COR-L47 (cell line): Measurements from ENCODE around the gene SLC48A1.
A peak's percentile ranks its signal among the peaks of the same experiment; 100 is the strongest.

Experiments
- DNase-seq: peaks from one replicate; lab custom pipeline; 2025; lab: John Stamatoyannopoulos, UW

Gene SLC48A1

GRCh38 chr12:47773062-47773857, at the start of gene SLC48A1:
Gene SLC48A1, plus strand, starts transcription at chr12:47773238. Its CDS starts 67 bp downstream, at chr12:47773305.
- peak; percentile 57 for DNase-seq

- DNase-seq: no peak
These were observed 47.8 kb upstream of the SLC48A1 start, which contains the start of gene ENDOU for GRCh38 chr12:47725091-47725772. Gene ENDOU, minus strand, starts transcription at chr12:47725490. Its CDS starts 77 bp downstream, at chr12:47725413.

- no peak for DNase-seq
These were observed 47.1 kb upstream of the SLC48A1 start for GRCh38 chr12:47725893-47726292.

- DNase-seq: no peak
These were observed 43.8 kb upstream of the SLC48A1 start for GRCh38 chr12:47729233-47729632.

GRCh38 chr12:47730341-47730744, 42.7 kb upstream of the SLC48A1 start:
- DNase-seq: peak; percentile 28

GRCh38 chr12:47731723-47732122, 41.3 kb upstream of the SLC48A1 start:
- no peak for DNase-seq

GRCh38 chr12:47732504-47732903, 40.5 kb upstream of the SLC48A1 start:
- DNase-seq: no peak

- DNase-seq: no peak
These were observed 39.9 kb upstream of the SLC48A1 start for GRCh38 chr12:47733142-47733541.

GRCh38 chr12:47734725-47735480, 38.1 kb upstream of the SLC48A1 start:
- DNase-seq: no peak

- DNase-seq: no peak
These were observed 37.4 kb upstream of the SLC48A1 start for GRCh38 chr12:47735649-47736048.

GRCh38 chr12:47736216-47736615, 36.8 kb upstream of the SLC48A1 start:
- no peak for DNase-seq

- DNase-seq: no peak
These were observed 36.0 kb upstream of the SLC48A1 start for GRCh38 chr12:47736877-47737676.

GRCh38 chr12:47737936-47738594, 35.0 kb upstream of the SLC48A1 start:
- DNase-seq: no peak

GRCh38 chr12:47739297-47739696, 33.7 kb upstream of the SLC48A1 start:
- no peak for DNase-seq

- no peak for DNase-seq
These were observed 33.1 kb upstream of the SLC48A1 start for GRCh38 chr12:47739979-47740378.

- DNase-seq: no peak
These were observed 32.3 kb upstream of the SLC48A1 start for GRCh38 chr12:47740606-47741339.

- DNase-seq: peak; percentile 99
These were observed 31.7 kb upstream of the SLC48A1 start for GRCh38 chr12:47741340-47741703.

- no peak for DNase-seq
These were observed 30.7 kb upstream of the SLC48A1 start for GRCh38 chr12:47742253-47742825.

- no peak for DNase-seq
These were observed 29.7 kb upstream of the SLC48A1 start for GRCh38 chr12:47743311-47743860.
